Fibroblast of gingiva (primary cell): ENCODE measurements around the gene OR10G7.
"Not testable (repeated sequence)": the region's sequence is repeated elsewhere in the genome, so short reads cannot be mapped to it uniquely, and the experiment has no call there.

ENCODE experiments used
- DNase-seq: peaks from one replicate; pipeline ENCODE4 v3.0.0-alpha.2; 2011; ENCODE audit warnings: low read depth

OR10G7 gene

GRCh38 chr11:124039557-124039956 is 1.6 kb downstream of the OR10G7 start:
- DNase-seq: no peak

- DNase-seq: no peak
Measured at GRCh38 chr11:124036666-124037065, 4.5 kb downstream of the OR10G7 start.

GRCh38 chr11:124026498-124026897 is 14.6 kb downstream of the OR10G7 start, which contains the start of gene OR10G8:
OR10G8 (plus strand) TSS chr11:124026798; CDS start chr11:124029623, 2,825 bp downstream.
- no peak for DNase-seq

GRCh38 chr11:124015837-124016236 is 25.3 kb downstream of the OR10G7 start:
- DNase-seq: not testable (repeated sequence)

GRCh38 chr11:124012697-124013096 is 28.4 kb downstream of the OR10G7 start, which contains the start of gene OR10G4:
OR10G4 (plus strand) TSS chr11:124012997; CDS start chr11:124015575, 2,578 bp downstream.
- DNase-seq: no peak

- DNase-seq: no peak
Measured at GRCh38 chr11:123995119-123995518, 46.0 kb downstream of the OR10G7 start, which contains the start of gene OR10G6. OR10G6 (minus strand) TSS chr11:123995161; CDS start chr11:123995161, 0 bp downstream.
